HFFc6 (cell line): ENCODE data around the gene ITPR3. TPM values are rescaled to one million over a fixed set of nuclear protein-coding genes. Genes with fewer than 3 reads are reported as not detected.

Experiments
- DNase-seq: peaks from one replicate; pipeline ENCODE4 v3.0.0-alpha.2; 2018
- H3K27ac Mint-ChIP-seq: 2 replicates; pipeline ENCODE4 v1.8.0; 2020; ENCODE audit warnings: mild to moderate bottlenecking, mixed read lengths
- H3K27me3 Mint-ChIP-seq: 2 replicates; pipeline ENCODE4 v1.8.0; 2021; ENCODE audit warnings: mild to moderate bottlenecking, moderate library complexity, mixed read lengths; ENCODE audit not compliant: insufficient read depth
- H3K36me3 Mint-ChIP-seq: 2 replicates; pipeline ENCODE4 v1.8.0; 2021; ENCODE audit warnings: low read depth, mixed read lengths
- H3K4me1 Mint-ChIP-seq: 2 replicates; pipeline ENCODE4 v1.8.0; 2020; ENCODE audit warnings: low read depth, mixed read lengths
- H3K4me3 Mint-ChIP-seq: 2 replicates; pipeline ENCODE4 v1.8.0; 2020; ENCODE audit warnings: mild to moderate bottlenecking, moderate library complexity, mixed read lengths
- H3K9me3 Mint-ChIP-seq: 2 replicates; pipeline ENCODE4 v1.8.0; 2020; ENCODE audit warnings: mild to moderate bottlenecking, mixed read lengths
- total RNA-seq, 6 experiments: library from RNA; stranded (reverse); fragmentation: NEBNext Ultra II Directional; extraction: Animal tissue kit (Norgen Biotek cat#: 25700); gene quantifications; 2 replicates in 1 of 6; 3 replicates in 5 of 6; pipeline ENCODE4 v1.2.3, GENCODE V29; 2021
- TF ChIP-seq, protein P1 (sequence below): fragments of 200-600 bp; sonication (generic); IDR thresholded peaks from 2 replicates; pipeline ENCODE4 v1.5.0; 2021; ENCODE audit warnings: antibody characterized with exemption, mild to moderate bottlenecking

ITPR3 gene
- total RNA-seq, 6 experiments from 2014 or later: 20.2 to 30.3 (median 26.9) TPM

DNA sequence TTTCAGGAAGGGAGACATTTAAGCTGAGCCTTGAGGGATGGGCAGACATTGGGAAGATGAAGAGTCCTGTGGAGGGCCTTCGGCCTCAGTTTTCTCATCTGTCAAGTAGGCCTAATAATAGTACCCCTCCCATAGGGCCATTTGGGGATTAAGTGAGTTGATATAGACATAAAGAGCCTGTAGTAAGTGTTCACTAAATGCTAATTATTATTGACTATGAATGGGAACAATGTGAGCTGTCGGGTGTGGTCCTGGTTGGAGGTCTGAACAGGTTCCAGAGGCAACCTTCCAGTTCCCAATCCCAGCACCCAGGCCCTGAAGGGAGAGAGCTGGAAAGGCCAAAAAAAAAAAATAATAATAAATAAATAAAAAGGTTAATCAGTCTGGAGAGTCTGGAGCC, 14.5 kb upstream of the ITPR3 start:
- peaks cover 26% of the 10 kb centered on the region for H3K9me3 Mint-ChIP-seq
- TF ChIP-seq, protein P1, sequence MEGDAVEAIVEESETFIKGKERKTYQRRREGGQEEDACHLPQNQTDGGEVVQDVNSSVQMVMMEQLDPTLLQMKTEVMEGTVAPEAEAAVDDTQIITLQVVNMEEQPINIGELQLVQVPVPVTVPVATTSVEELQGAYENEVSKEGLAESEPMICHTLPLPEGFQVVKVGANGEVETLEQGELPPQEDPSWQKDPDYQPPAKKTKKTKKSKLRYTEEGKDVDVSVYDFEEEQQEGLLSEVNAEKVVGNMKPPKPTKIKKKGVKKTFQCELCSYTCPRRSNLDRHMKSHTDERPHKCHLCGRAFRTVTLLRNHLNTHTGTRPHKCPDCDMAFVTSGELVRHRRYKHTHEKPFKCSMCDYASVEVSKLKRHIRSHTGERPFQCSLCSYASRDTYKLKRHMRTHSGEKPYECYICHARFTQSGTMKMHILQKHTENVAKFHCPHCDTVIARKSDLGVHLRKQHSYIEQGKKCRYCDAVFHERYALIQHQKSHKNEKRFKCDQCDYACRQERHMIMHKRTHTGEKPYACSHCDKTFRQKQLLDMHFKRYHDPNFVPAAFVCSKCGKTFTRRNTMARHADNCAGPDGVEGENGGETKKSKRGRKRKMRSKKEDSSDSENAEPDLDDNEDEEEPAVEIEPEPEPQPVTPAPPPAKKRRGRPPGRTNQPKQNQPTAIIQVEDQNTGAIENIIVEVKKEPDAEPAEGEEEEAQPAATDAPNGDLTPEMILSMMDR: no peak
- peaks cover 47% of the 10 kb centered on the region for H3K4me1 Mint-ChIP-seq
- H3K36me3 Mint-ChIP-seq: peaks cover 15% of the 10 kb centered on the region
- peaks cover 9% of the 10 kb centered on the region; the same call in 1 of the 2 replicates for H3K27me3 Mint-ChIP-seq
- H3K27ac Mint-ChIP-seq: no peak overlapping the region
- no peak for DNase-seq
- H3K4me3 Mint-ChIP-seq: no peak overlapping the region

DNA sequence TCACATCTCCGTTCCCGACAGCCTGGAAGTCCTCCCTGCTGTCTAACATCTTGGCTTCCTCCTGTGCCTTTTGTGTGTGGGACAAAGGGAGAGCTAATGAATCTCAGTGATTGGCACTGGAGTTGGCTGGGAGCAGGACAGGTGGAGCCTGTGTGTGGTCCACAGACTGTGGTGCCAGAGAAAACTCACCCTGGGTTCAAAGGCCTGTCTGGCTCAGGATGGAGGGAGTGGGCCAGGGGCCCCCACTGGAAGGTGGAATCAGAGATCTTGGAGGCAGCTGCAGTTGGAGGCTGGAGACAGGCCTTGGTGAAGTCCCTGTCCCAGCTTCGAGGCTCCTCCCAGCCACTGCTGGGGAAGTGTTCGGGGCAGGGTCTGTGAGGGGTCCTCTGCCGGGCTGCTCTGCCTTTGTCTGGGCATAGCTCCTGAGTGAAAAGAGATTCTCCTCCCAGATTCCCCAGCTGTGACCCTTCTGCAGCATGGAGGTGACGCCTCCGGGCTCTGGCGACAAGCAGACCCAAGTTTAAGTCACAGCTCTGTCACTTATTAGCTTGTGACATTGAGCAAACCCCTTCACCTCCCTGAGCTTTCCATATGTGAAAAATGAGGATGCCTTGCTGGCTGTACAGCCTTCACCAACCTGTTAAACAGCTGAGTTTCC, 13.9 kb upstream of the ITPR3 start:
- H3K9me3 Mint-ChIP-seq: peaks cover 22% of the 10 kb centered on the region
- peaks cover 9% of the 10 kb centered on the region; the same call in 1 of the 2 replicates for H3K27me3 Mint-ChIP-seq
- H3K4me1 Mint-ChIP-seq: peaks cover 52% of the 10 kb centered on the region
- no peak overlapping the region for H3K4me3 Mint-ChIP-seq
- DNase-seq: no peak
- TF ChIP-seq, protein P1: no peak
- H3K36me3 Mint-ChIP-seq: peaks cover 12% of the 10 kb centered on the region
- no peak overlapping the region for H3K27ac Mint-ChIP-seq

DNA sequence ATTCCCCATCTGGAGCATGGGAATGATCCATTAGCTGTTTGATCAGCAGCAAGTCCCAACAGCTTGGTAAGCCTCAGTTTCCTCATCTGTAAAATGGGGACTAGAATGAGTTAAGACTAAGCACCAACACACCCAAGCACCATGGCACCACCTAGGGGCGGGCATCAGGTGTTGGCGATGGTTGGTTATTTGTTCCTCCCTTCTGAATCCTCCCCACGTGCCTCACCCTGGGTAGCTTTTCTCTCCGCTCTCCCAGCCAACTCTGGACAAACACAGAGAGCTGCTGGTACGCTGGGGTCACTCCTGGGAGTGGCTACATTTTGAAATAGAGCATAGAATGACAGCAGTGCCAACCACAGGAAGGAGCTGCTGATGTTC, 13.3 kb upstream of the ITPR3 start:
- Mint-ChIP-seq H3K27ac (no peak overlapping the region), H3K27me3 (peaks cover 9% of the 10 kb centered on the region; the same call in 1 of the 2 replicates), H3K9me3 (peaks cover 17% of the 10 kb centered on the region), H3K4me3 (no peak overlapping the region), H3K36me3 (peaks cover 10% of the 10 kb centered on the region), H3K4me1 (peaks cover 52% of the 10 kb centered on the region)
- DNase-seq: no peak
- TF ChIP-seq, protein P1: peak; percentile 56

DNA sequence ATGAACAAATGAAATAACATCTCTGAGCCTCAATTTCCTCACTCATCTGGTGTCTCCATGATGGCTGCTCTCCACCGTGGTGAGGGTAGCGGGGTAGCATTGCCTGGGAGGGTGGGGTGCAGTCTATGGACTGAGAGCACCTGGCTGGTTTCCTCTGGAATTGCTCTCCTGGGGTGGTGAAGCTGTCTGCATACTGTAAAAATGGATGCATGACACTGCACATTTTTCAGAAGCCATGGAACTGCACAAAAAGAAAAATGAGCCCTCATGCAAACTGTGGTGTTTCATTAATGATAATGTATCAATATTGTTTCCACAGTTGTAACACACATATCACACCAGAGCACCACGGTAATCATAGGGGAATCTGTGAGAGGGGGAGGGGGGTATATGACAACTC, 12.1 kb upstream of the ITPR3 start:
- Mint-ChIP-seq H3K4me1 (peaks cover 61% of the 10 kb centered on the region), H3K4me3 (peak overlapping the region; percentile 65), H3K27ac (peak overlapping the region; percentile 98), H3K9me3 (peaks cover 10% of the 10 kb centered on the region), H3K36me3 (peaks cover 5% of the 10 kb centered on the region; the same call in 1 of the 2 replicates), H3K27me3 (peaks cover 9% of the 10 kb centered on the region; the same call in 1 of the 2 replicates)
- TF ChIP-seq, protein P1: no peak
- no peak for DNase-seq

DNA sequence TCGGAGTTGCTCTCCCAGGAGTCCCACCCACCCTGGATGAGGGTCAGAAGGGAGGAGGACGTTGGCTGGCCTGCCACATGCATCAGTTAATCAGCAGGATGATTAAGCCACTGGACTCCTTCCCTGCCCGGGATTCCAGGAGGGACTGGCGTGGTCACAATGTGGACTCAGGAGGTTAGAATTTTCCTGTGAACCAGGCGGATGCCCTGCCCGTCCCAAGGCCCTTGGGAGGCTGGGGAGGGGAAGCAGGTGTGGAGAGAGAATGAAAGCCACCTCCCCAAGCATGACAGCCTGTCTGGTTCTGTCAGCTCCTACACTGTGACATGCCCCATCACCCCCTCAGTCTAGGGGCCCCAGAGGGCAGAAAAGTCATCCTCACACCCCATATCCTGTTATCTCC, 11.6 kb upstream of the ITPR3 start:
- peak; percentile 84 for DNase-seq
- H3K36me3 Mint-ChIP-seq: peaks cover 5% of the 10 kb centered on the region; the same call in 1 of the 2 replicates
- TF ChIP-seq, protein P1: no peak
- H3K27ac Mint-ChIP-seq: peak overlapping the region; percentile 98
- H3K9me3 Mint-ChIP-seq: peaks cover 10% of the 10 kb centered on the region
- peaks cover 66% of the 10 kb centered on the region for H3K4me1 Mint-ChIP-seq
- peak overlapping the region; percentile 65 for H3K4me3 Mint-ChIP-seq
- H3K27me3 Mint-ChIP-seq: peaks cover 9% of the 10 kb centered on the region; the same call in 1 of the 2 replicates
